NCI-H460 (cell line): ENCODE measurements around the gene BLOC1S4. TPM values are rescaled to one million over a fixed set of nuclear protein-coding genes. Genes with fewer than 3 reads are reported as not detected.
"Not testable (repeated sequence)": the region's sequence is repeated elsewhere in the genome, so short reads cannot be mapped to it uniquely, and the experiment has no call there.

Experiments
- DNase-seq: peaks from one replicate; pipeline ENCODE4 v3.0.0-alpha.2; 2016; ENCODE audit warnings: low read depth; ENCODE audit errors: extremely low read depth
- total RNA-seq: library from RNA; depleted of rRNA; stranded (reverse); fragments of >200 nt; shearing (Covaris generic); gene quantifications from 2 replicates; pipeline ENCODE4 v1.2.3, GENCODE V29; 2014; rRNA removed

Gene BLOC1S4
- total RNA-seq, 1 experiment from 2014 or later: 17.6 TPM

DNA sequence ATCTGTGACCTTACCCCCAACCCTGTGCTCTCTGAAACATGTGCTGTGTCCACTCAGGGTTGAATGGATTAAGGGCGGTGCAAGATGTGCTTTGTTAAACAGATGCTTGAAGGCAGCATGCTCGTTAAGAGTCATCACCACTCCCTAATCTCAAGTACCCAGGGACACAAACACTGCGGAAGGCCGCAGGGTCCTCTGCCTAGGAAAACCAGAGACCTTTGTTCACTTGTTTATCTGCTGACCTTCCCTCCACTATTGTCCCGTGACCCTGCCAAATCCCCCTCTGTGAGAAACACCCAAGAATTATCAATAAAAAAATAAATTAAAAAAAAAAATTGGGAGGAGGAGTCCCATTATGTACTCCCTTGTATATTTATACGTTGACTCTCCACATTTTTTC, 40.4 kb downstream of the BLOC1S4 start:
- DNase-seq: not testable (repeated sequence)

DNA sequence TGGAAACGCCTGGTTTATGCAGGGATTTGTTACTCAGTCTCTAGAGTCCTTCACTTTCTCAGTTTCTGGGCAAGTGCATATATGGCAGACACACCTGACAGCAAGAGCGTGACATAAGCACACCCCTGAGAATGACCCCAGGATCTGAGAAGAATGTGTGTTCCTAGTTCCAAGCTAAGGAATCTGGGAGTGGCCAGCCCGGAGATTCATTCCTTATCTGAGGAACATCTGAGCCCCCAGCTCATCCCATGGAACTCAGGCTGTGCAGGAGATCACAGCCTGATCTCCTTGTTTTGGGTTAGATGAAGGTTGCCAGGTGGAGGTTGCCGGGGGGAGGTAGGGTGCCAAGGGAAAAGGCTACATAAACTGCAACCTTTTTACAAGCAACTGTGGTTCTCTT, 42.8 kb downstream of the BLOC1S4 start:
- no peak for DNase-seq

DNA sequence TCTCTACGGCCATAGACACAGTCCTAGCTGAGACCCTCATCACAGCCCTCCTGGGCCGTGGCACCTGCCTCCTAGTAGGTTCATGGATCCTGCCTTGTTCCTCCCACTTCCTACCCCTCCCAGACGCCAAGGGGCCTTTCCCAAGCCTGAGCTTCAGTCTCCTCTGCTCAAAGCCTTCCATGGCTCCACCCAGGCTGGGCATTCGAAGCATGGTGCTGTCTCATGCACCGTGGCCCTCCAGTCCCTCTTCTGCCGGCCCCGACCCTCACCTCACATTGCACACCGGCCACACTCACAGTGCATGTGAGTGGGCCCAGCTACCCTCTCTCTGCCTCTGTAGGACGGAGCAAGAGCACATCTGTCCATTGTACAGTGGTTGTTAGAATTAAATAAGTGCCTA, 44.9 kb downstream of the BLOC1S4 start:
- DNase-seq: no peak

DNA sequence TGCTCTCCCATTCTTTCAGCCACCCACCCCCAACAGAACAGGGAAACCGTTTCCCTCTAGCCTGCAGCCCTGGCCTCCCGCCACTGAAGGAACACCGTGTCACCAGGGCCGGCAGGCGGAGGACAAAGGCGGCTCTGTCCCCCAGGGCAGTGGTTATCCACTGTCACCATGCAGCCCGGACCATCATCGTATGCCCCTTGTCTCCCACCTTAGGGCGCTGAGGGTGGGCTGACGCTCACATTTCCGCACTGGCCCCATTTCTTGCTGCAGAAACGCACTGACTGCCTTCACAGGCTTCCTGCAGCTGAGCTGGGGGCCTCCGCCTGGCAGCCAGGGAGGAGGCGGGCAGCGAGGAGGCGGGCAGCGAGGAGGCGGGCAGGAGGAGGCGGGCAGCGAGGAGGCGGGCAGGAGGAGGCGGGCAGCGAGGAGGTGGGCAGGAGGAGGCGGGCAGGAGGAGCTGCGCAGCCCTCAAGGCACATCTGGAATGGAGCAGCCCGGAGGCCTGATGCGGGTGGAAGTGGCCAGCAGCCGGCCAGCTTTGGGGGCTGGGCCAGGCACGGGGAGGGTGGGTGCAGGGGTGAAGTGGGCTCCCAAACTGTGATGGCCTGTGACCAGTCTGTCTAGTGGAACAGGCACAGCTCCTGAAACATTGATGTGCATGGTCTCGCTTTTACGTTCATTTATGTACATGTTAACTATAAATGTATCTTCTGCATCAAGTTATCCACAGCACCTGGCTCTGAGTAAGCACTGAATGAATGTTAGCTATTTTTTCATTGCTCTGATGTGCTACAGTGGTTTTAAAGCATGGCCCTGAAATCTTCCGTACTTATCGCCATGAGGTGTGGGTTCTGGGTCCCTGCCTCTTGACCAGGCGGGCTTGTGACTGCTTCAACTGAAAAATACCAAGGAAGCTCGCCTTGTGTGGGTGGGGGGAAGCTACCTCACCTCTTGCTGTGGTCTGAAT, 46.0 kb downstream of the BLOC1S4 start:
- DNase-seq: no peak

DNA sequence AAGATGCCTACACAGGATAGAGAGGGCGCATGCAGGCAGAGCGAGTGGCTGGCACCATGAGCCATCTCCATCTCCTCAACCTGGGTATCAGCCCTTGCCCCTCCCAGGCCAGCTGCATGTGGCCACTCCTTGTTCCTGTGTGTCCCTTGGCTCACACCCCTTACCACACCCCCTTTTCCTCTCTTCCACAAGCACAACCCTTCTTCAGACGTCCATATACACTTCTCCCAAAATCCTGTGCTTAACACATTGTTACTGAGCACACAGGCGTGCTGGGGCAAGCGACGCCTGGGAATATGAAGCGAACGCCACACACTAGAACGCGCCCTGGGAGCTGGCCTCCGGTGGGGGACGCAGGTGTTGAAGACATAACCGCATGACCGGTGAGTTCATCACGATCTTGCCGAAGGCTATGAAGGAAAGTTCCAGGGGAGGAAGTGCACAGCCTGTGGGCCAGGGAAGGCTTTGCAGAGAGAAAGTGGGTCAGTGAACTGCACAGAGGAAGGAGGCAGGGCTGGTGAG, 47.4 kb downstream of the BLOC1S4 start:
- no peak for DNase-seq

DNA sequence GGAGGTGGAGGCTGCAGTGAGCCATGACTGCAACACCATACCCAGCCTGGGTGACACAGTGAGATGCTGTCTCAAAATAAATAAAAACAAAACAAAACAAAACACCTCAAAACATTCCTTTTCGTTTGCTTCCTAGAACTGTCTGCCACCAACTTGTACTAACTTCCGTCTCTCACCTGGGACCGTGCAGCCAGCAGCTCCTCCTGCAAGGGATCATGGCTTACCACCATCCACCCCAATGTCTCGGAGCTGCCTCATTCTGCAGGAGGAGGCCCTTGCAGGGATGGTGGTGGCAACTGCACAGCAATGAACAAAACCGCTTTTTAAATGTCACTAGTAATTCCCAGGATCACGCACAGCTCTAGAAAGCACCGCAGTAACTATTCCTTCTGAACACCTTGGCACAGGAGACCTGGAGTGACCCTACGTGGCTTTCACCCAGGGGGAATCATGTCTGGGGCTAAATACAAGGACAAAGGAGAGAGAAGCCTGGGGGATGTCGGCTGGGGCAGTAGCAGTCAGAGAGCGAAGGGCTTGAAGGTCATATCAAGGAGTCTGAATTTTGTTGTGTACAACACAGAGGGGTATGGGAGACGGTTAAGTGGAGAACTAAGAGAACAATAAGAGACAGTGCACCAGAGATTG, 49.1 kb downstream of the BLOC1S4 start:
- DNase-seq: no peak

DNA sequence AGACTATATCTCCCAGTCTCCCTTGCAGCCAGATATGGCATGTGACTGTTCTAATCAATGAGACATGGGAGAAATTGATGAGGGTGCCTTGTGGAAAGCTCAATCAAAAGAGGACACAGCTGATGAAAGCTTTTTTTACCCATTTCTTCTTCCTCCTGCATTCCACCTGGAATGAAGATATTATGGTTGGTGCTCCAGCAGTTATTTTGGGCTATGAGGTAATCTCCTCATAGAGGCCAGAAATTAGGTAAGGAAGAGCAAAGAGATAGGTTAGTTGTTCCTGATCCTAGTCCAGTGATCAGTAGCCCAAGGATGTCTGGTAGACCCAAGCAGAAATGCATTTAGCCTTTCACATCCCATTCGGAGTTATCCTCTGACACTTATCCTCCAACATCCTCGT, 49.7 kb downstream of the BLOC1S4 start:
- DNase-seq: no peak

Other genes starting within 250 kb of the BLOC1S4 start
- gene PPP2R2C, start 243.6 kb upstream of the BLOC1S4 start, total RNA-seq: 14.9 and 17.6 TPM in 2 replicates
- 5.9 and 6.2 TPM in 2 replicates for gene MAN2B2, start 141.0 kb upstream of the BLOC1S4 start, total RNA-seq
- gene MRFAP1, start 75.5 kb upstream of the BLOC1S4 start, total RNA-seq: 64.5 and 96.1 TPM in 2 replicates
- 169 and 210 TPM in 2 replicates for gene S100P, start 22.3 kb upstream of the BLOC1S4 start, total RNA-seq
- 37.4 and 40.6 TPM in 2 replicates for gene MRFAP1L1, start 6.3 kb upstream of the BLOC1S4 start, total RNA-seq
- 7.9 and 12.0 TPM in 2 replicates for gene KIAA0232, start 66.6 kb downstream of the BLOC1S4 start, total RNA-seq
- gene TBC1D14, start 193.7 kb downstream of the BLOC1S4 start, total RNA-seq: 22.3 and 24.7 TPM in 2 replicates